H9 (cell line): ENCODE data around the gene SPRR2F. TPM values are rescaled to one million over a fixed set of nuclear protein-coding genes. Genes with fewer than 3 reads are reported as not detected.

ENCODE experiments used
- DNase-seq: peaks from one replicate; pipeline ENCODE4 v3.0.0-alpha.2; 2017
- H2AFZ ChIP-seq: one replicate; pipeline ENCODE4 v1.6.1; 2013; ENCODE audit warnings: mild to moderate bottlenecking, low read length, control low read depth, moderate library complexity
- H2AK5ac ChIP-seq: 2 replicates; pipeline ENCODE4 v1.6.1; 2013; ENCODE audit warnings: low read length, control low read depth, mixed read lengths; ENCODE audit not compliant: insufficient read length
- H2BK120ac ChIP-seq: one replicate; pipeline ENCODE4 v1.6.1; 2013; ENCODE audit warnings: low read depth, mild to moderate bottlenecking, low read length, control low read depth, inconsistent platforms; ENCODE audit not compliant: poor library complexity, severe bottlenecking
- H2BK12ac ChIP-seq: 2 replicates; pipeline ENCODE4 v1.6.1; 2013; ENCODE audit warnings: low read length, control low read depth, mixed read lengths, low read depth; ENCODE audit not compliant: insufficient read length
- H2BK15ac ChIP-seq: 2 replicates; pipeline ENCODE4 v1.6.1; 2013; ENCODE audit warnings: low read depth, low read length, control low read depth
- H2BK20ac ChIP-seq: one replicate; pipeline ENCODE4 v1.6.1; 2013; ENCODE audit warnings: low read depth, mild to moderate bottlenecking, low read length, control low read depth, inconsistent platforms; ENCODE audit not compliant: poor library complexity, severe bottlenecking
- H2BK5ac ChIP-seq: 2 replicates; pipeline ENCODE4 v1.6.1; 2013; ENCODE audit warnings: low read length, control low read depth, mixed read lengths; ENCODE audit not compliant: insufficient read length
- H3K14ac ChIP-seq: 2 replicates; pipeline ENCODE4 v1.6.1; 2013; ENCODE audit warnings: low read length, control low read depth; ENCODE audit not compliant: insufficient read depth
- H3K18ac ChIP-seq: 2 replicates; pipeline ENCODE4 v1.6.1; 2013; ENCODE audit warnings: low read depth, mild to moderate bottlenecking, mixed read lengths, low read length, control low read depth; ENCODE audit not compliant: insufficient read length
- H3K23ac ChIP-seq: 2 replicates; pipeline ENCODE4 v1.6.1; 2013; ENCODE audit warnings: low read length, control low read depth, mixed read lengths, low read depth; ENCODE audit not compliant: insufficient read length
- H3K23me2 ChIP-seq: 2 replicates; pipeline ENCODE4 v1.6.1; 2013; ENCODE audit warnings: low read depth, mild to moderate bottlenecking, mixed read lengths, low read length, control low read depth; ENCODE audit not compliant: insufficient read length, poor library complexity, severe bottlenecking
- H3K27ac ChIP-seq: 2 replicates; pipeline ENCODE4 v1.5.1; 2013; ENCODE audit warnings: low read length, control low read depth, mixed read lengths, low read depth; ENCODE audit not compliant: insufficient read length
- H3K27me3 ChIP-seq: 2 replicates; pipeline ENCODE4 v1.6.1; 2013; ENCODE audit warnings: low read length, control low read depth, inconsistent platforms; ENCODE audit not compliant: insufficient read depth
- H3K4ac ChIP-seq: 2 replicates; pipeline ENCODE4 v1.6.1; 2013; ENCODE audit warnings: low read depth, mild to moderate bottlenecking, control low read depth, inconsistent platforms, low read length, moderate library complexity
- H3K4me1 ChIP-seq: 2 replicates; pipeline ENCODE4 v1.6.1; 2013; ENCODE audit warnings: low read length, control low read depth, inconsistent platforms; ENCODE audit not compliant: insufficient read depth
- H3K4me2 ChIP-seq: 2 replicates; pipeline ENCODE4 v1.6.1; 2013; ENCODE audit warnings: low read length, control low read depth, mixed read lengths; ENCODE audit not compliant: insufficient read length, insufficient read depth
- H3K56ac ChIP-seq: 2 replicates; pipeline ENCODE4 v1.6.1; 2013; ENCODE audit warnings: low read depth, mild to moderate bottlenecking, mixed read lengths, low read length, control low read depth; ENCODE audit not compliant: insufficient read length
- H3K79me1 ChIP-seq: 2 replicates; pipeline ENCODE4 v1.6.1; 2013; ENCODE audit warnings: low read depth, mild to moderate bottlenecking, moderate library complexity, low read length, control low read depth, inconsistent platforms; ENCODE audit not compliant: insufficient read depth, poor library complexity, severe bottlenecking
- H3K79me2 ChIP-seq: 2 replicates; pipeline ENCODE4 v1.6.1; 2013; ENCODE audit warnings: low read length, control low read depth, inconsistent platforms; ENCODE audit not compliant: insufficient read depth
- H3K9ac ChIP-seq: 2 replicates; pipeline ENCODE4 v1.6.1; 2013; ENCODE audit warnings: low read length, control low read depth, mixed read lengths; ENCODE audit not compliant: insufficient read length; ENCODE audit errors: extremely low read depth
- H3K9me3 ChIP-seq: one replicate; pipeline ENCODE4 v1.6.1; 2013; ENCODE audit warnings: low read depth, low read length, inconsistent platforms; ENCODE audit not compliant: control insufficient read depth
- H3T11ph ChIP-seq: one replicate; pipeline ENCODE4 v1.6.1; 2013; ENCODE audit warnings: mild to moderate bottlenecking, low read length, control low read depth, inconsistent platforms
- H4K20me1 ChIP-seq: one replicate; pipeline ENCODE4 v1.6.1; 2013; ENCODE audit not compliant: control insufficient read depth, insufficient read length, insufficient read depth
- H4K5ac ChIP-seq: 2 replicates; pipeline ENCODE4 v1.6.1; 2013; ENCODE audit warnings: low read depth, mild to moderate bottlenecking, mixed read lengths, low read length, control low read depth; ENCODE audit not compliant: insufficient read length
- H4K8ac ChIP-seq: replicated peaks from 2 replicates; pipeline ENCODE4 v1.6.1; 2013; ENCODE audit warnings: low read length, control low read depth, mixed read lengths, low read depth; ENCODE audit not compliant: insufficient read length
- H4K91ac ChIP-seq: 2 replicates; pipeline ENCODE4 v1.6.1; 2013; ENCODE audit warnings: low read depth, mild to moderate bottlenecking, moderate library complexity, mixed read lengths, low read length, control low read depth; ENCODE audit not compliant: insufficient read length
- H3K27ac Mint-ChIP-seq, 3 experiments: 2 replicates in 2 of 3; 3 replicates in 1 of 3; pipeline ENCODE4 v1.8.0; 2020 to 2021; ENCODE audit warnings: mixed read lengths in 3 of 3, mild to moderate bottlenecking in 1 of 3, moderate library complexity in 1 of 3
- H3K27me3 Mint-ChIP-seq: 2 replicates; pipeline ENCODE4 v1.8.0; 2021; ENCODE audit warnings: low read depth, mild to moderate bottlenecking, moderate library complexity, mixed read lengths
- H3K36me3 Mint-ChIP-seq, 3 experiments: 2 replicates in 2 of 3; 3 replicates in 1 of 3; pipeline ENCODE4 v1.8.0; 2020 to 2021; ENCODE audit warnings: low read depth in 3 of 3, mixed read lengths in 3 of 3; ENCODE audit not compliant: insufficient read depth in 1 of 3
- H3K4me1 Mint-ChIP-seq, 2 experiments: 2 replicates each; pipeline ENCODE4 v1.8.0; 2020; ENCODE audit warnings: mixed read lengths in 2 of 2
- H3K4me3 Mint-ChIP-seq, 2 experiments: 2 replicates in 1 of 2; 3 replicates in 1 of 2; pipeline ENCODE4 v1.8.0; 2020 to 2021; ENCODE audit warnings: mild to moderate bottlenecking in 2 of 2, mixed read lengths in 2 of 2, moderate library complexity in 1 of 2
- H3K9me3 Mint-ChIP-seq, 2 experiments: 2 replicates in 1 of 2; 3 replicates in 1 of 2; pipeline ENCODE4 v1.8.0; 2020; ENCODE audit warnings: mild to moderate bottlenecking in 2 of 2, mixed read lengths in 2 of 2, moderate library complexity in 1 of 2
- WGBS: extraction: QIAGEN DNeasy Blood & Tissue Kit; methylation state at CpG from one replicate; pipeline ENCODE4 v1.1.7; 2013; ENCODE audit warnings: missing lambda C conversion rate, low lambda C conversion rate, mixed read lengths; ENCODE audit not compliant: insufficient read length; ENCODE audit errors: extremely low coverage; 5-methylcytosine and 5-hydroxymethylcytosine counted together
- total RNA-seq: library from RNA; stranded (reverse); gene quantifications from 2 replicates; pipeline ENCODE4 v1.2.1, GENCODE V29; 2021
- TF ChIP-seq, protein P1 (sequence below): fragments of 200-600 bp; sonication (generic); conservative IDR thresholded peaks from 3 replicates; pipeline ENCODE4 v1.8.0; 2021; ENCODE audit warnings: antibody characterized with exemption, mild to moderate bottlenecking

SPRR2F gene
- total RNA-seq, 1 experiment from 2014 or later = not detected

DNA sequence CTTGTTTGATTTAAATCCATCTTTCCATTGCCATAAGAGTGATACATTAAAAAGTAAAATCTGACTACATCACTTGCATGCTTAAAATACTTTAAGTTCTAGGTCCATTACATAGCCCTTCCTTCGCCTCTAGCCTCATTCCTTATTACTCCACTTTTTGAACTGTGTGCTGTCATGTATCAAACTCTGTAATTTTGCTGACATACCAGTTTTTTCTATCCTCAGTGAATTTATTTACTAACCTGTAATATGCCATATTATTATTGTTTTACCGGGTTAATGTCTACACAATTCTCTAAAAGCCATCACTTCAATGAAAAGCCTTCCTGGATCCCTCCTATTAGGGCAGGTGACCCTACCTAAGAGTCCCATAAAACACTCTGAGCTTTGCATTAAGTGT is 42.2 kb upstream of the SPRR2F start:
- H3K36me3 Mint-ChIP-seq = peaks cover 13 to 21% (median 14%) of the 10 kb centered on the region in 3 experiments
- H3K9me3 ChIP-seq = peaks cover 13% of the 10 kb centered on the region
- no peak overlapping the region for H3K27ac ChIP-seq
- H2BK120ac ChIP-seq = no peak overlapping the region
- no peak overlapping the region for H3K4ac ChIP-seq
- H3K14ac ChIP-seq = no peak overlapping the region
- TF ChIP-seq, protein P1, sequence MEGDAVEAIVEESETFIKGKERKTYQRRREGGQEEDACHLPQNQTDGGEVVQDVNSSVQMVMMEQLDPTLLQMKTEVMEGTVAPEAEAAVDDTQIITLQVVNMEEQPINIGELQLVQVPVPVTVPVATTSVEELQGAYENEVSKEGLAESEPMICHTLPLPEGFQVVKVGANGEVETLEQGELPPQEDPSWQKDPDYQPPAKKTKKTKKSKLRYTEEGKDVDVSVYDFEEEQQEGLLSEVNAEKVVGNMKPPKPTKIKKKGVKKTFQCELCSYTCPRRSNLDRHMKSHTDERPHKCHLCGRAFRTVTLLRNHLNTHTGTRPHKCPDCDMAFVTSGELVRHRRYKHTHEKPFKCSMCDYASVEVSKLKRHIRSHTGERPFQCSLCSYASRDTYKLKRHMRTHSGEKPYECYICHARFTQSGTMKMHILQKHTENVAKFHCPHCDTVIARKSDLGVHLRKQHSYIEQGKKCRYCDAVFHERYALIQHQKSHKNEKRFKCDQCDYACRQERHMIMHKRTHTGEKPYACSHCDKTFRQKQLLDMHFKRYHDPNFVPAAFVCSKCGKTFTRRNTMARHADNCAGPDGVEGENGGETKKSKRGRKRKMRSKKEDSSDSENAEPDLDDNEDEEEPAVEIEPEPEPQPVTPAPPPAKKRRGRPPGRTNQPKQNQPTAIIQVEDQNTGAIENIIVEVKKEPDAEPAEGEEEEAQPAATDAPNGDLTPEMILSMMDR = no peak
- no peak overlapping the region for H2BK12ac ChIP-seq
- no peaks in the 10 kb centered on the region for H3K23me2 ChIP-seq
- no peak overlapping the region for H3K4me2 ChIP-seq
- no CpG with 5 or more reads among the region's 2 CpGs for WGBS
- no peak overlapping the region for H3K4me3 Mint-ChIP-seq
- H2BK5ac ChIP-seq = no peak overlapping the region
- H3K56ac ChIP-seq = no peak overlapping the region
- H3K27ac Mint-ChIP-seq = no peak overlapping the region
- no peaks in the 10 kb centered on the region for H3K4me1 ChIP-seq
- no peak overlapping the region for H4K8ac ChIP-seq
- H3K4me1 Mint-ChIP-seq = no peaks in the 10 kb centered on the region
- no peak overlapping the region for H3T11ph ChIP-seq
- no peak overlapping the region for H4K91ac ChIP-seq
- H2BK20ac ChIP-seq = no peak overlapping the region
- H2AK5ac ChIP-seq = no peak overlapping the region
- no peaks in the 10 kb centered on the region for H4K20me1 ChIP-seq
- H3K27me3 ChIP-seq = no peaks in the 10 kb centered on the region
- H3K79me2 ChIP-seq = no peaks in the 10 kb centered on the region
- H2AFZ ChIP-seq = no peak overlapping the region
- H3K23ac ChIP-seq = no peak overlapping the region
- no peak overlapping the region for H3K18ac ChIP-seq
- H3K9me3 Mint-ChIP-seq = peaks cover 32% of the 10 kb centered on the region in 2 experiments
- no peak overlapping the region for H3K9ac ChIP-seq
- 0 out of 2 replicates have a peak, but pooled peaks cover 2% of the 10 kb centered on the region for H3K27me3 Mint-ChIP-seq
- H3K79me1 ChIP-seq = no peaks in the 10 kb centered on the region
- H2BK15ac ChIP-seq = no peak overlapping the region
- H4K5ac ChIP-seq = no peak overlapping the region
- DNase-seq = no peak
